Measurements from ENCODE around the gene OTUB1. TPM values are rescaled to one million over a fixed set of nuclear protein-coding genes. Genes with fewer than 3 reads are reported as not detected.

OTUB1 gene, protein sequence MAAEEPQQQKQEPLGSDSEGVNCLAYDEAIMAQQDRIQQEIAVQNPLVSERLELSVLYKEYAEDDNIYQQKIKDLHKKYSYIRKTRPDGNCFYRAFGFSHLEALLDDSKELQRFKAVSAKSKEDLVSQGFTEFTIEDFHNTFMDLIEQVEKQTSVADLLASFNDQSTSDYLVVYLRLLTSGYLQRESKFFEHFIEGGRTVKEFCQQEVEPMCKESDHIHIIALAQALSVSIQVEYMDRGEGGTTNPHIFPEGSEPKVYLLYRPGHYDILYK
- total RNA-seq = 10 to 100 TPM; 86.8 to 93.6 TPM

DNA sequence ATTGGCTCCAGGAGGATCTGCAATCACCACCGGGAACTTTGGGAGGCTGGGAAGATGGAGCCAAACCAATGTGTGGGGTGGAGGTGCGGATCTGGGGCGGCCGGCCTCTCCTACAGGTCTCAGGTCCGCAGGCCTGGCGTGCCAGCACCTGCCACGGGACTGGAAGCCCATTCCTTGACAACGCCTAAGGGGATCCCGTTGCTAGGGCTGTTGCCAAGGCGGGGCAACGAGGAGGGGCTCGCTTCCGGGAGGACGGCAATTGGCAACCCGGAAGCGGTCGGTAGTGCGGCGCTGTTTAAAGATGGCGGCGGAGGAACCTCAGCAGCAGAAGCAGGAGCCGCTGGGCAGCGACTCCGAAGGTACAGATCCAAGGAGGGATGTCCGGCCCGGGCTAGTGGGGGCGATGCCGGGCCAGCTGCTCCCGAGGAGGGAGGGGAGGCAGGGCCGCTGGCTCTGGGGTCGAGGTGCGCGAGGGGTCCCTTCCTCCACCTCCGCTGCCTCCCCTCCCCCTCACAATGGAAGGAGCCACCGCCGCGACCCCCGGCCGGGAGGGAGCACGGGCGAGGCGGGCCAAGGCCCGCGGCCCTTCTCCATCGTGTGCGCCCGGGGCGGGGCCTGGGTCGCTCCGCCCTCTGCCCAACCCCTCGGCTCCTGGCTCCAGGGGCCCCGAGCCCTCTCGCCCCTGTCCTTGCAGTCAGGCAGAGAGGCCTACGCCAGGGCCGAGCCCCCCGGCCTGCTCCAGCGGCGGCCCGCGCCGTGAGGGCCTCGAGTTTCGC lies at the start of gene OTUB1:
Gene OTUB1 (plus strand): TSS at position 283 of the 776 bp plus-strand sequence. CDS start 19 bp downstream, at position 302.
- Mint-ChIP-seq H3K4me1 (peaks cover 37% of the 10 kb centered on the region), H3K9me3 (no peaks in the 10 kb centered on the region), H3K27ac (peak within 1 kb of the TSS; percentile 93), H3K36me3 (ENCODE audit: low read depth) (peaks cover 28% of the 10 kb centered on the region), H3K4me3 (peak within 1 kb of the TSS; percentile 100), H3K27me3 (no peaks in the 10 kb centered on the region)
- POLR2A ChIA-PET = interaction anchor here (0.6 to 1.4 kb wide), 9 partner anchors 11 to 220 kb away, joined by 3 to 27 read pairs (median 5); partner anchors contain the start of genes COX8A, FERMT3, NAA40 and STIP1
- peak; percentile 91 for DNase-seq
- CTCF ChIA-PET = interaction anchor here (0.9 to 1.8 kb wide), 3 partner anchors 14 to 149 kb away, joined by 3 to 5 read pairs (median 4); no protein-coding TSS in a partner anchor

DNA sequence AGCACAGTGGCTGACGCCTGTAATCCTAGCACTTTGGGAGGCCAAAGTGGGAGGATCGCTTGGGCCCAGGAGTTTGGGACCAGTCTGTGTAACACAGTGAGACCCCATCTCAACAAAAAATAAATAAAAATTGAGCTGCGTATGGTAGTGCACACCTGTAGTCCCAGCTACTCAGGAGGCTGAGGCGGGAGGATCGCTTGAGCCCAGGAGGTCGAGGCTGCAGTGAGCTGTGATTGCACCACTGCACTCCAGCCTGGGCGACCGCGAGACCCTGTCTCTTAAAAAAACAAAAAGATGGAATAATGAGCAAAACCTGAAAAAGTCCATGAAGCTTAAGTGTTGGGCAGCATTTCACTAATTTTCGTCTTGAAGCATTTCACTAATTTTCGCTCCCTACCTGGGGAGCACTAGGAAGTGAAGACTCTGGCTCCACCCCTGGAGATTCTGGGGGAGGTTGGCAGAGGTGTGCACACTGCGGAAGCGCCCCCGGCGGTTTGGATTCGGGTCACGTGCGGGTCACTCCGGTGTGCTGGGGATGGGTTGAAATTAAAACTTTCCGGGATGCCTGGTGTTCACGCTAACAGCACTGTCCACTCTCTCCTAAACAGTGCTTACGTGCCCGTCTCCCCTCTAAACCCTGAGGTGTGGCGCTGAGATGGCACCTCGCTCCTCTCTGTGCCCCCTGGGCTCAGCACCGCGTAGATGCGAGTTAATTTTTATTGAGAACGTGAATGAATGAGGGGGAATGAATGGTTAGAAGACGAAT lies 48.3 kb upstream of the OTUB1 start:
- ChIA-PET CTCF (interaction anchor here (1.9 to 3.8 kb wide), 2 partner anchors 99 to 101 kb away, joined by 4 to 22 read pairs; partner anchors contain the start of gene MARK2), POLR2A (interaction anchor here (0.9 to 1.6 kb wide), 5 partner anchors 15 to 100 kb away, joined by 3 to 6 read pairs (median 3); partner anchors contain the start of gene MARK2)
- H3K4me1 Mint-ChIP-seq = peaks cover 27% of the 10 kb centered on the region
- DNase-seq = peak; percentile 30
- peak overlapping the region; percentile 81 for H3K4me3 Mint-ChIP-seq
- no peaks in the 10 kb centered on the region for H3K36me3 Mint-ChIP-seq (ENCODE audit: low read depth)
- H3K27ac Mint-ChIP-seq = peak overlapping the region; percentile 44
- H3K27me3 Mint-ChIP-seq = no peaks in the 10 kb centered on the region
- H3K9me3 Mint-ChIP-seq = no peaks in the 10 kb centered on the region

DNA sequence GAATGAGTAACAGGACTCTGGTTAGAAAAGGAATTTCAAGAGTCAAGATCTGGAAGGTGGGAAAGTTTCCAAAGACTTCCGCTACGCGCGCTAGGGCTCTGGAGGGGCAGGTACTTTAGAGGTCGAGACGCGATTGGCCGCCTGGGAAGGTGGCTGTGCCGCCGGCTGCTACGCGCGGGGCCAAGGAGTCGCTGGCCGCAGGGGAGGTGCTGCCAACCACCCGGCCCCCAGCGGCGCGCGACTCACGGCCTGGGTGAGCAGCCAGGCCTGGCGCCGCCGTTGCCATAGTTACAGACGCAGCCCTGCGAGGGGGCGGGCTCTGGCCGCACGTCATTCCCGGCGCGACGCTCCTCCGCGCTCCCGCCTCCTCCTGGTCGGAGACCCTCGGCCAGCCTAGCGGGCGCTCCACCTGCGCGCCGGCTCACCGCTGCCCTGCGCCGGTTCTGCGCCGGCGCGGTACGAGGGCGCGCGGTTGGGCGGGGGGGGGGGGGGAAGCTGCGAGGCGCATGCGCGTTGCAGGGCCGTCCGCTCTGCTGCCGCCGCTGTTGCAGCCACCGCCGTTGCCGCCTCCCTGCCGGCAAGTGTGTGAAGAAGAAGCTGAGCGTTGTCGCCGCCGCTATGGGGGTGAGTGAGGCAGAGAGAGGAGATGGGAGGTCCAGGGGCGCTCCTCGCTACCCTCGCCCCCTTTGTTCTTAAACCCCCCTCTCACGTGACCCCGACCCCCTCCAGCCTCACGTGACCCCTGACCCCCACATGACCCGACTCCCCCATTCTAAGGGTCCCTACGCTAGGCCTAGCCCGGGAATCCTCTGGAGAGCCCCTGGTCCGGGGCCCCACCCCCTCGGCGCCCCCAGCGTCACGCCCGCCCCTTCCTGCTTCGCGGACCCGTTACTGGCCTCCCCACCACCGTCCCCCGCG lies 47.5 kb upstream of the OTUB1 start, which contains the start of gene NAA40:
Gene NAA40 (plus strand): TSS at position 524 of the 918 bp plus-strand sequence. CDS start 95 bp downstream, at position 619.
- POLR2A ChIA-PET = interaction anchor here (0.7 to 1.6 kb wide), 7 partner anchors 16 to 101 kb away, joined by 3 to 6 read pairs (median 3); partner anchors contain the start of genes COX8A and MARK2
- peak within 1 kb of the TSS; percentile 64 for H3K27ac Mint-ChIP-seq
- peak; percentile 94 for DNase-seq
- peak within 1 kb of the TSS; percentile 81 for H3K4me3 Mint-ChIP-seq
- H3K9me3 Mint-ChIP-seq = no peaks in the 10 kb centered on the region
- no peaks in the 10 kb centered on the region for H3K36me3 Mint-ChIP-seq (ENCODE audit: low read depth)
- peaks cover 32% of the 10 kb centered on the region for H3K4me1 Mint-ChIP-seq
- CTCF ChIA-PET = interaction anchor here (1.9 to 3.8 kb wide), 2 partner anchors 100 to 102 kb away, joined by 4 to 22 read pairs; partner anchors contain the start of gene MARK2
- no peaks in the 10 kb centered on the region for H3K27me3 Mint-ChIP-seq

DNA sequence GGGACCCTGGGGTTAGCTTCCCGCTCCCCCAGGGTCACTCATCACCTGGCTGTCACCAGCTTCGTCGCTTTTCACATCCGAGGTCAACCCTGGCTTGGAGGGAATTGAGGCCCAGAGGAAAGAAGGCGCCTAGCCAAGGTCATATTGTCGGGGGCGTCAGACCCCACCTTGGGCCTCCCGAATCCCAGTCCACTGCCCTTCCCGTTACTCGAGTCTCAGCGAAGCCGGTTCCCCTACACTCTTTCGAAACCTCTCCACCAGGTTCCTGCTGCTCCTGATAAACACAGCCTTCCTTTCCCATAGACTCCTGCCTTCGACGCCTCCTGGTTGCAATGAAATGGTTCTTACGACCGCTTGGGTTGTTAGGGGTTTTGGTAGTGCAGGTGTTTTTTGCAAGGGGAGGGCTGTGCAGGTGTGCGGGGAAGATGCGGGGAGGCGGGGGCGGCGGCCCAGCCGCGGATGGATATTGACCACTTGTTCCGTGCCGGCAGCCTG lies 46.8 kb upstream of the OTUB1 start:
- H3K36me3 Mint-ChIP-seq (ENCODE audit: low read depth) = peaks cover 3% of the 10 kb centered on the region

DNA sequence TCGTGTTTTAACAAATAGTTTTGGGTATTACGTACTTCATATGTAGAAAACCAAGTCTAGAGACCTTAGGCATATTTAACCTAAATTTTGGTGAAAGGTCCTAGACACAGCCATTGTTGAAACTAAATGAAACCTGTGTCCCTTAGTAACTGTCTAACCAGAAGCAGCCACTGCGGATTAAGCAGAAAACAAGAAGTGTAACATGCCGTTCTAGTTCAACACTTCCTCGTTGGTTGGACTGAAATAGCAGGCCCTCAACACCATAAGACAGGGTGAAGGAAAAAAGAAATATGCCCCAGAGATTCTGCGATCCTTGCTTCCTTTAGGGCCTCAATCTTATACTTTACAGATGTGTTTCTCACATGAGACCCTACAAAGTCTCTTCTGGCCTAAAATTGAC lies 45.5 kb upstream of the OTUB1 start:
- DNase-seq = no peak
- Mint-ChIP-seq H3K9me3 (no peaks in the 10 kb centered on the region), H3K4me3 (peak overlapping the region; percentile 81), H3K36me3 (ENCODE audit: low read depth) (peaks cover 3% of the 10 kb centered on the region), H3K27me3 (no peaks in the 10 kb centered on the region), H3K4me1 (peaks cover 34% of the 10 kb centered on the region), H3K27ac (no peak overlapping the region)
- CTCF ChIA-PET = no interaction called here
- POLR2A ChIA-PET = no interaction called here

More for the DNA sequence above, 46.8 kb upstream of the OTUB1 start:
- peak overlapping the region; percentile 64 for H3K27ac Mint-ChIP-seq
- POLR2A ChIA-PET = interaction anchor here (0.7 to 1.6 kb wide), 5 partner anchors 17 to 102 kb away, joined by 3 to 6 read pairs (median 3); partner anchors contain the start of genes COX8A and MARK2
- peak overlapping the region; percentile 81 for H3K4me3 Mint-ChIP-seq
- H3K4me1 Mint-ChIP-seq = peaks cover 34% of the 10 kb centered on the region
- CTCF ChIA-PET = interaction anchor here (3.8 kb wide), 1 partner anchor 103 kb away, joined by 22 read pairs; no protein-coding TSS in a partner anchor
- no peaks in the 10 kb centered on the region for H3K27me3 Mint-ChIP-seq
- no peak for DNase-seq
- no peaks in the 10 kb centered on the region for H3K9me3 Mint-ChIP-seq

DNA sequence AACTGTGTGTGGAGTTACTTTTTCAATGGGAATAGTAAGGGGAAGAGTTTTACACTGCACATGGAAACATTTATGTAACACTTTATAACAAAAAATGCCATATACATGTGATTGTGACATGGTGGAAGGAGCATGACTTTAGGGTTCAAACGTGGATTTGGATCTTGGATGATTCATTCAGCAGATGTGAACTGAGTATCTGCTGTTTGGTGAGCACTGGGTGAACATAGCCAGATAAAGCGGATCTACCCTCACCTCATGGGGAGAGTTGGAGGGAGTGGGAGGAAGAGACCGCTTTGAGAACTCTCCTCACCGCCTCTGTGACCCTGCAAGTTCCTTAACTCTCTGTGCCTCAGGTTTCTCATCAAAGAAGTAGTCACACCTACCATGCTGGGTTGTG lies 44.3 kb upstream of the OTUB1 start:
- H3K9me3 Mint-ChIP-seq = no peaks in the 10 kb centered on the region
- peaks cover 36% of the 10 kb centered on the region for H3K4me1 Mint-ChIP-seq
- peaks cover 7% of the 10 kb centered on the region for H3K36me3 Mint-ChIP-seq (ENCODE audit: low read depth)
- POLR2A ChIA-PET = interaction anchor here (1.1 kb wide), 1 partner anchor 32 kb away, joined by 4 read pairs; the partner anchor contains the start of gene COX8A
- CTCF ChIA-PET = interaction anchor here (5.4 kb wide), 1 partner anchor 106 kb away, joined by 172 read pairs; the partner anchor contains the start of gene MARK2
- DNase-seq = no peak
- no peak overlapping the region for H3K4me3 Mint-ChIP-seq
- H3K27ac Mint-ChIP-seq = no peak overlapping the region
- H3K27me3 Mint-ChIP-seq = no peaks in the 10 kb centered on the region

DNA sequence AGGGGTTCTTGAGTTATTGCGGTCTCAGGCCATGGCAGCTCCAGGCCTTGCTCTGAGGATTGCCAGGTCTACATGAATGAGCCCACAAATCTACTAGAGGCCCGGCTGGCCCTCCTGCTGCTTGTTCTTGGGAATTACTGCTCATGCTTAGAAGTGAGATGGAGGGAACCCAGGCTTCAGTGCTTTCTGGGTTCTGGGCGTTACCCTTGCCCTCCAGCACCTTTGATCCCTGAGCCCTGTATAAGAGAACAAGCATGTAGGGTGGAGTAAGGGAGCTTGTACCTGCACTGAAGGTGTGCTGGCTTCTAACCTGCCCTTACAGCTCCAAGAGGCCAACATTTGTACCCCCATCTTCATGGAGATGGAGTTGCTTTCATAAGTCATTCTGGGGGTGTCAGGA lies 43.4 kb upstream of the OTUB1 start:
- ChIA-PET CTCF (interaction anchor here (1.0 to 5.4 kb wide), 4 partner anchors 8 to 107 kb away, joined by 3 to 172 read pairs (median 4); partner anchors contain the start of gene MARK2), POLR2A (interaction anchor here (0.9 to 1.1 kb wide), 2 partner anchors 10 to 32 kb away, joined by 3 to 4 read pairs; partner anchors contain the start of gene COX8A)
- Mint-ChIP-seq H3K36me3 (ENCODE audit: low read depth) (peaks cover 9% of the 10 kb centered on the region), H3K4me3 (no peak overlapping the region), H3K4me1 (peaks cover 31% of the 10 kb centered on the region), H3K27me3 (no peaks in the 10 kb centered on the region), H3K9me3 (no peaks in the 10 kb centered on the region), H3K27ac (no peak overlapping the region)
- DNase-seq = no peak

DNA sequence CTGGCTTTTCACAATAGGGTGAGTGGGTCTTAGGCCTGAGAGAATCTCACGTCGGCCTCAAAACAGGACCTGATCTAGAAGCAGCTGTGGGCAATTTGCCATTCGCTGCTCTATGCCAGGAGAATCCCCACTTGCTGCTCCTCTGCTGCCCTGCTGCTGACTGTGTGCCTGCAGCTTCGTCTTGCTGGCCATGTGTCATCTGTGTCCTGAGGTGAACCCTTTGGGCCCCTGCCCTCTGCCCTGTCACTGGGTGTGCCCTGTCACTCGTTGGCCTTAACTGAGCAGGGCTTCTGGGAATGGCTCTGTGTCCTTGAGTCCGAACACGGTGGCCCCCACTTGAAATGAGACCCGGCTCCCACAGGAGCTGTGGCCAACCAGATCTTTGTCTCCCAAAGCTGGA lies 41.3 kb upstream of the OTUB1 start:
- Mint-ChIP-seq H3K27me3 (no peaks in the 10 kb centered on the region), H3K36me3 (ENCODE audit: low read depth) (peaks cover 13% of the 10 kb centered on the region), H3K27ac (no peak overlapping the region), H3K9me3 (no peaks in the 10 kb centered on the region), H3K4me3 (no peak overlapping the region), H3K4me1 (peaks cover 19% of the 10 kb centered on the region)
- CTCF ChIA-PET = interaction anchor here (0.6 to 5.4 kb wide), 15 partner anchors 10 to 426 kb away, joined by 3 to 172 read pairs (median 5); partner anchors contain the start of genes COX8A, MARK2 and ZFTA
- POLR2A ChIA-PET = interaction anchor here (1.2 to 2.7 kb wide), 3 partner anchors 17 to 221 kb away, joined by 3 to 31 read pairs (median 10); partner anchors contain the start of genes MACROD1 and MARK2
- no peak for DNase-seq

DNA sequence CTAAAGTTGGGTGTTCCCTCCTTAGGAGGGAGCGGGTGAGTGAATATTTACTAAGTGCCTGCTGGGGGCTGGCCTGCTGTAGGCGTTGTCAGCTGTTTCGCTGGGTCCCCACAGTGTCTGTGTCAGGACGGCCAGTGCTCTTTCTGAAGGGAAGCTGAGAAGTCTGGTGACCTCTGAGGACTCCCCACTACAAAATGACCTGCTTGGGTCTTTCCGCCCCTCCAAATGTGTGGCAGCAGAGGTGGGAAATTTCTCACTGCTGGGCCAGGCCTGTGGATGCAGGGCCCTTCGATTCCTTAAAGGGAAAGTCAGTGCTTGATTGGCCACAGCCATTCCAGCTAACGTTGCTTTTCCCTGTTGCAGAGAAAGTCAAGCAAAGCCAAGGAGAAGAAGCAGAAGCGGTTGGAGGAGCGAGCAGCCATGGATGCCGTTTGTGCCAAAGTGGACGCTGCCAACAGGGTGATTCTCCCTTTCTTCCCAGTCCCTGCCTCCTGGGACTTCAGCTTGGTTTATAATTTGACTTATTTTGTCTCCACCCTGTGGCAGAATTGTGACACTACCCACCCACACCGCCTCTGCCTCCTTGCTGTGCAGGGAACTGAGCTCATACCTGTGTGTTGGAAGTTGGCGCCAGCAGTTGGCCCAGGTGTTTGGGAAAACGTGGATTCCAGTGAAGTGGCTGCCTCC lies 40.6 kb upstream of the OTUB1 start:
- POLR2A ChIA-PET = interaction anchor here (1.2 to 2.7 kb wide), 3 partner anchors 17 to 221 kb away, joined by 3 to 31 read pairs (median 10); partner anchors contain the start of genes MACROD1 and MARK2
- DNase-seq = peak; percentile 59
- no peaks in the 10 kb centered on the region for H3K9me3 Mint-ChIP-seq
- CTCF ChIA-PET = interaction anchor here (0.6 to 5.4 kb wide), 24 partner anchors 8 to 1032 kb away, joined by 3 to 172 read pairs (median 4); partner anchors contain the start of genes COX8A, MARK2 and ZFTA
- no peaks in the 10 kb centered on the region for H3K27me3 Mint-ChIP-seq
- no peak overlapping the region for H3K4me3 Mint-ChIP-seq
- H3K36me3 Mint-ChIP-seq (ENCODE audit: low read depth) = peaks cover 13% of the 10 kb centered on the region
- H3K4me1 Mint-ChIP-seq = peaks cover 15% of the 10 kb centered on the region
- no peak overlapping the region for H3K27ac Mint-ChIP-seq

DNA sequence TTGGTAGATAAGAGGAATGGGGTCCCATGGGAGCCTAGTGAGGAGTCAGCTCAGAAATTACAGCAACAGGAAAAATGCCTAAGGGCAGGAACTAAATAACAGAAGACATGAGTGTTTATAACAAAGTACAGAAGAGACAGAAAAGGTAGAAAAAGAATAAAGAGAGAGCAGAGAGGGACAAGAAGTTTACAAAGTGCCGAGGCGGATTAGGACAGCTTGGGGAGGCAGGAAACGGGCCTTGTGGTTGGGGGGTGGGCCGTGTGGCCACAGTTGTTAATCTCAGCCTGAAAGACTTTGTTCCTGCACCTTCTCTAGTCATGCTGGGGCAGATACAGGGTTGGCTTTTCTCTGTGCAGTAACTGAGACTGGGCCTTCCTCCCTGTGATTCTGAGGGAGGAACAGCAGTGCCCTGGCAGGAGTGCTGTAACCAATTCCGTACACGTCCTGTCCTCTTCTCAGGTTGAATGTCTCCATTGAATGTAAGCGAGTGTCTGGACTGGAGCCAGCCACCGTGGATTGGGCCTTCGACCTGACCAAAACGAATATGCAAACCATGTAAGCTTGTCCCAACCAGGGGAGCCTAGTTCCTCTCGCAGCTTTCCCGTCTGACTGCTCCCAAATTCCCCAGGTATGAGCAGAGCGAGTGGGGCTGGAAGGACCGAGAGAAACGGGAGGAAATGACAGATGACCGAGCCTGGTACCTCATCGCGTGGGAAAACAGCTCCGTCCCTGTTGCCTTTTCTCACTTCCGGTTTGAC lies 34.3 kb upstream of the OTUB1 start:
- Mint-ChIP-seq H3K9me3 (no peaks in the 10 kb centered on the region), H3K36me3 (ENCODE audit: low read depth) (peaks cover 48% of the 10 kb centered on the region), H3K4me3 (peak overlapping the region; percentile 14), H3K27me3 (no peaks in the 10 kb centered on the region), H3K4me1 (peaks cover 25% of the 10 kb centered on the region), H3K27ac (peak overlapping the region; percentile 73)
- ChIA-PET CTCF (interaction anchor here (0.6 to 6.1 kb wide), 7 partner anchors 9 to 119 kb away, joined by 3 to 59 read pairs (median 3); partner anchors contain the start of genes MARK2 and RCOR2), POLR2A (interaction anchor here (0.8 to 1.6 kb wide), 4 partner anchors 9 to 27 kb away, joined by 3 to 8 read pairs (median 3); no protein-coding TSS in a partner anchor)
- peak; percentile 72 for DNase-seq
